ENCODE data around the gene PRKCD.

- TF ChIP-seq CTCF (IDR thresholded peaks at IDR 0.05; ENCODE audit: low read depth, low read length) (no peak), MYC (IDR thresholded peaks at IDR 0.05; ENCODE audit: low read depth, low read length) (no peak)
These were observed 68.2 kb downstream of the PRKCD start for GRCh38 chr3:53229171-53229570.

Data from NB4 (cell line).